Activated T-cell treated with anti-CD3 and anti-CD28 coated beads for 48 hours (primary cell): Measurements from ENCODE around the gene SUPT7L.
A peak's percentile ranks its signal among the peaks of the same experiment; 100 is the strongest.
"Not testable (repeated sequence)": the region's sequence is repeated elsewhere in the genome, so short reads cannot be mapped to it uniquely, and the experiment has no call there.

Experiments
- DNase-seq: peaks from one replicate; pipeline ENCODE4 v3.0.0-alpha.2; 2020; ENCODE audit warnings: low read depth

Gene SUPT7L

GRCh38 chr2:27685006-27685405, 21.6 kb upstream of the SUPT7L start:
- DNase-seq, result not testable (repeated sequence)

- DNase-seq, result peak; percentile 76
Observed at GRCh38 chr2:27683390-27684071, 20.1 kb upstream of the SUPT7L start.

GRCh38 chr2:27682334-27682771, 18.9 kb upstream of the SUPT7L start:
- not testable (repeated sequence) for DNase-seq

DNA sequence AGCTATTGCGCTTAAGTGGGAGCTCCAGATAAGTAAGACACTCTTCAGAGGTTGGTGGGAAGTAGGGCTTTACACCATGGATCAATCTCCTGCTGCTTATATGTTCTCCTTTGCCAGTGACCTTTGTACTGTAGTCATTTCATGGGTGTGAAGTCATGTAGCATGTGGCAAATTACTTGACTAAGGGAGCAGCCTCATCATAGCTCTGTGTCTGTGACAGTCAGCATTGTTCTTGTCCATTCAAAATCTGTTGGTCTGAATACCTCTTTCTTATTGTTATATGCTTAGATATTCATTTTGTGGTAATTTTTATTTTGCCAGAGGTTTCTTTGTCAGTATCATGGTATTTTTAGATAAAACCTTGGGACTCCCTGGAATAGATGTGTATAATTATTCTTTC, 18.4 kb upstream of the SUPT7L start:
- no peak for DNase-seq

- DNase-seq, result no peak
Observed at GRCh38 chr2:27680571-27680970, 17.2 kb upstream of the SUPT7L start.

- no peak for DNase-seq
Observed at GRCh38 chr2:27672723-27673486, 9.5 kb upstream of the SUPT7L start.

DNA sequence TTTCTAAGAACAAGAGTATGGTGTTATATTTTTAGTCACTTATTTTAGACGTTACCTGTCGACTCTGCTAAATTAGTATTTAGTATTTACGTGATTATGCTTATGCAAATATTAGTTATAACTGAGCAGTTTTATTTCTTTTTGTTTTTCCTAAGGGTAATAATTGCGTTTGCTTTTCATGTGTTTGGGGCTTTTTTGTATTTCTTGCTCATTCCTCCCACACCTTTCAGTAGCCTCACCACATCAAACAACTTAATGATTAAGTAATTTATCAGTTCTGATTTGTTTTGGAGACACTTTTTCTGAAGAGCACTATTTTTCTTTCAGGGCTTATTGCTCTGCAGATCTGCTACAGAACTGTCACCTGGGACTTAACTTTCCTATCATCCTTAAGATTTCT, 7.8 kb upstream of the SUPT7L start:
- DNase-seq, result no peak

DNA sequence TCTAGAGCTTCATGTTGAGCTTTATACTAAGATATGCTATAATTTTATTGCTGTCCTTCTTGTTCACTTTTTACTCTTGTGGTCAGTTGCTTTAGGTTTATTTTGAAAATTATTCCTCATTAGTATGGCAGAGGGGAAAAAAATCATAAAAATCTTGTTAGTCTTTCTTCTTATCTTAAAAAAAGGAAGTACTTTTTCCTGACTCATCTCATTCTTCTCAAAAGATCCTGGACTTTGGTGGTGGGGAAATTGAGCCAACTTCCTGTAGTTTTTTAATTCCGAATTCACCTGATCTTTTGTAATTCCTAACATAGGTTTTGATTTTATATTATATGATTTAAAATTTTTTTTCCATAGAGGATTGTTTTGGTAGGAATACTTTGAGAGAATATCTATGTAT, 4.0 kb upstream of the SUPT7L start:
- DNase-seq, result no peak

- no peak for DNase-seq
Observed at GRCh38 chr2:27664622-27665363, 1.4 kb upstream of the SUPT7L start.

DNA sequence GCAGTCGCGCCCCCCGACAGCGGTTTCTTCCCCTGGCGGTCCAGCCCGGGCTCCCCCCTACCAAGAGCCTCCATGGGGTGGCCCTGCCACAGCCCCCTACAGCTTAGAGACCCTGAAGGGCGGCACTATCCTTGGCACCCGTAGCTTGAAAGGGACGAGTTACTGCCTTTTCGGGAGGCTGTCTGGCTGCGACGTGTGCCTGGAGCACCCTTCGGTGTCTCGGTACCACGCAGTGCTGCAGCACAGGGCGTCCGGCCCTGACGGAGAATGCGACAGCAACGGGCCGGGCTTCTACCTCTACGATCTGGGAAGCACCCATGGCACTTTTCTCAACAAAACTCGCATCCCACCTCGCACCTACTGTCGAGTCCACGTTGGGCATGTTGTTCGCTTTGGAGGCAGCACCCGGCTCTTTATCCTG, 750 bp upstream of the SUPT7L start:
- DNase-seq, result no peak

DNA sequence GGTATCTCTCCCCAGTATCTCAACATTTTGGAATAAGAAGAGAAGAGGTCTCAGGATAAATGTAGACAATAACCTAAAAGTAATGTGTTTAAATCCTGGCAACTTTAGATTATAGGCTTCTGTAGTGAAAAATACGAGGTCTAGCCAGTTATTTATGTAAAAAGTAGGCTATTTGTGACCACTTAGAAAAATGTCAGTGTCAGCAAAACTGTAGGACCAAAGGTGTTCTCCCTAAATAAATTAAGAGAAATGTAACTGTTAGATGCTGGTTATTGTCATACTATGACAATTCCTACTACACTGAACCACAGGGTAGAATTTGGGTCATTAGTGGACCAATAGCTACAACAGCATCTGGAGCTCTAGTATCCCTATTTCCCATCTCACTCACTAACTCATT, 2.0 kb downstream of the SUPT7L start:
- DNase-seq, result no peak

- DNase-seq, result no peak
Observed at GRCh38 chr2:27655155-27655951, 8.1 kb downstream of the SUPT7L start.

- no peak for DNase-seq
Observed at GRCh38 chr2:27653397-27653796, 10.0 kb downstream of the SUPT7L start.

- DNase-seq, result no peak
Observed at GRCh38 chr2:27652790-27653189, 10.6 kb downstream of the SUPT7L start.

GRCh38 chr2:27652341-27652740, 11.1 kb downstream of the SUPT7L start:
- DNase-seq, result no peak

DNA sequence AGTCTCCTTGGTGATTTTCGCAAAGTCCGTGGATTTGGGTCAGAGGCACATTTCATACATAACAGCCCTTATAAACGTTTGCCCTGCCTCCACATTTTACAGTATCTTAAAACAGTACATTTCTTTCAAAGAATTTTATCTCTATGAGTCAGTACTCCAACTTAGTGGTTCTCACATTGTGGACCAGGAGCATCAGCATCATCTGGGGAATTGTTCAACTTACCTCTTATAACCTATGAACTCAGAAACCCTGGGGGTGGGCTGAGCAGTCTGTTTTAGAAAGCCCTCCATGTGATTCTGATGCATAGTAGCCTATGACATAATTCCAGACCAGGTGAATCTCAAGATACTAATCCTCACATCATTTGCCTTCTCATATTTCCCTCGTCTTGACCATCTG, 12.4 kb downstream of the SUPT7L start:
- no peak for DNase-seq

- no peak for DNase-seq
Observed at GRCh38 chr2:27647737-27648136, 15.7 kb downstream of the SUPT7L start.

GRCh38 chr2:27647289-27647688, 16.1 kb downstream of the SUPT7L start:
- no peak for DNase-seq

DNA sequence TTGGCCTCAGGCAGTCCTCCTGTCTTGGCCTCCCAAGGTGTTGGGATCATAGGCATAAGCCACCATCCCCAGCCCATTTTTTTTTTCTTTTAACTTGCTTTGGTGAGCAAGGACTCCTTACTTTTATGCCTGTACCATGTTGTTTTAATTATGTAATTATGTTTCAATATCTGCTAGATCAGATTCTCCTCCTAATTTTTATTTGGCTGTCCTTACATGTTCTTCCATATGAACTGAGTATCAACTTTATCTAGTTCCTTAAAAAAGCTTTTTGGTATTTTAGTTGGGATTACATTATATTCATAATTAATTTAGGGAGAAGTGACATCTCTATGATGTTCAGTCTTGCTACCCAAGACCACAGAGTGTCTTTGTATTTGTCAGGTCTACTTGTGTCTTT, 18.2 kb downstream of the SUPT7L start:
- no peak for DNase-seq

DNA sequence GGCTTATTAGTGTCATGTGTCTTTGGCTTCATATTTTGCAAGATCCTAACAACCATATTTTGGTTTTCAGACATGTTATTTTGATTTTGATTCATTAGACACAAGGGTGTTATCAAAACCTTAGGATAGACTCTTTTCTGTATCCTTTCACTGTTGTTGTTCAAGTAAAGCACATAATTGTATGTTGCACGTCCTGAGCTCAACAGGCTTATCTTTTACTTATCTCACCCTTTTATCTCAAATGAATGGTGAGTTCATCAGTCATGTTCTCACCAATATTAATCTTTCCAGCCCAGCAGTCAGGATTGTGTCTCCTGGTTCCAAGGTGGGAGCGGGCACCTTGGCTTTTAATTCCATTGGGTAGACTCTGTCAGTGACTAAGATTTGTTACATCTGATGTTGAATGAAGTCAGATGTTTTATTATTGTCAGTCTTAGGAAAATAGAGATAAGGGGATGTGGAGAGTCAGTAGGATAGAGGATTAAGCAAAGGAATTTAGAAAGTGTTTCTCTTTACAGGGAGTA, 22.6 kb downstream of the SUPT7L start:
- DNase-seq, result no peak

DNA sequence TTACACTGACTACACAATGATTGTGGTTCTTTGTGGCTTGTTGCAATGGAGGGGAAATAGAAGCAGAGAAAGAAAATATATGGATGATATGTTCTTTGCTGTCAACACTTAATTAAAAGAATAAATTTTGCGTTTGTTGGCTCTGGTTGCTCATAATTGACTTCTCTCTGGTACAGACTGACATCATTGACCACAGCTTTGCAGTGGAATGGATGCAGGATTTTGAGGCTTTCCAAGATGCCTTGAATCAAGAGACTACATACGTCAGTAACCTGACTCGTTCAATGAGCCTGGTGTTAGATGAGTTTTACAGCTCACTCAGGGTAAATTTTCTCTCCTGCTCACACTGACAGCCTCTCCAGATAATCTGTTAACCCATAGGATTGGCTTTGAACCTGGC, 24.7 kb downstream of the SUPT7L start:
- DNase-seq, result peak; percentile 16
